ENCODE measurements around the gene EMX2.

EMX2 gene

GRCh38 chr10:117532451-117533107, 10.0 kb upstream of the EMX2 start:
- WGBS: 5% methylated on average over 33 of the region's 33 CpGs

GRCh38 chr10:117533507-117534281, 8.9 kb upstream of the EMX2 start:
- H3K9ac ChIP-seq (ENCODE audit: low read depth, low read length): no peak overlapping the region
- peaks cover 17% of the 10 kb centered on the region for H3K4me1 ChIP-seq (ENCODE audit: insufficient read depth, low read length)
- H3K9me3 ChIP-seq (ENCODE audit: insufficient read depth, low read depth, low read length): no peaks in the 10 kb centered on the region
- no peak overlapping the region for H3K27ac ChIP-seq (ENCODE audit: low read depth, low read length)
- peaks cover 99% of the 10 kb centered on the region for H3K27me3 ChIP-seq (ENCODE audit: insufficient read depth, low read length)
- no peak overlapping the region for H3K4me3 ChIP-seq (ENCODE audit: low read length)
- WGBS: 5% methylated on average over 21 of the region's 24 CpGs
- H3K36me3 ChIP-seq (ENCODE audit: insufficient read depth, low read length): no peaks in the 10 kb centered on the region

More at GRCh38 chr10:117532451-117533107, 10.0 kb upstream of the EMX2 start:
- Histone ChIP-seq H3K4me1 (ENCODE audit: insufficient read depth, low read length) (peaks cover 18% of the 10 kb centered on the region), H3K36me3 (ENCODE audit: insufficient read depth, low read length) (no peaks in the 10 kb centered on the region), H3K9ac (ENCODE audit: low read depth, low read length) (no peak overlapping the region), H3K27me3 (ENCODE audit: insufficient read depth, low read length) (peaks cover 95% of the 10 kb centered on the region), H3K4me3 (ENCODE audit: low read length) (no peak overlapping the region), H3K9me3 (ENCODE audit: insufficient read depth, low read depth, low read length) (no peaks in the 10 kb centered on the region), H3K27ac (ENCODE audit: low read depth, low read length) (no peak overlapping the region)

GRCh38 chr10:117534321-117535297, 7.9 kb upstream of the EMX2 start:
- Histone ChIP-seq H3K4me3 (ENCODE audit: low read length) (peak overlapping the region; percentile 18; the same call in 1 of the 2 replicates), H3K9me3 (ENCODE audit: insufficient read depth, low read depth, low read length) (no peaks in the 10 kb centered on the region), H3K27ac (ENCODE audit: low read depth, low read length) (no peak overlapping the region), H3K4me1 (ENCODE audit: insufficient read depth, low read length) (peaks cover 11% of the 10 kb centered on the region; the same call in 1 of the 2 replicates), H3K36me3 (ENCODE audit: insufficient read depth, low read length) (no peaks in the 10 kb centered on the region), H3K9ac (ENCODE audit: low read depth, low read length) (no peak overlapping the region), H3K27me3 (ENCODE audit: insufficient read depth, low read length) (peaks cover 99% of the 10 kb centered on the region)
- 3% methylated on average over 76 of the region's 76 CpGs for WGBS

- Histone ChIP-seq H3K4me1 (ENCODE audit: insufficient read depth, low read length) (peaks cover 16% of the 10 kb centered on the region), H3K4me3 (ENCODE audit: low read length) (peak overlapping the region; percentile 18; the same call in 1 of the 2 replicates), H3K27me3 (ENCODE audit: insufficient read depth, low read length) (peaks cover 100% of the 10 kb centered on the region), H3K27ac (ENCODE audit: low read depth, low read length) (no peak overlapping the region), H3K9me3 (ENCODE audit: insufficient read depth, low read depth, low read length) (no peaks in the 10 kb centered on the region), H3K9ac (ENCODE audit: low read depth, low read length) (no peak overlapping the region), H3K36me3 (ENCODE audit: insufficient read depth, low read length) (no peaks in the 10 kb centered on the region)
- WGBS: 3% methylated on average over 54 of the region's 54 CpGs
Observed at GRCh38 chr10:117535298-117536071, 7.1 kb upstream of the EMX2 start.

- Histone ChIP-seq H3K4me1 (ENCODE audit: insufficient read depth, low read length) (peaks cover 19% of the 10 kb centered on the region), H3K27me3 (ENCODE audit: insufficient read depth, low read length) (peaks cover 100% of the 10 kb centered on the region), H3K36me3 (ENCODE audit: insufficient read depth, low read length) (no peaks in the 10 kb centered on the region), H3K27ac (ENCODE audit: low read depth, low read length) (no peak overlapping the region), H3K4me3 (ENCODE audit: low read length) (no peak overlapping the region), H3K9ac (ENCODE audit: low read depth, low read length) (no peak overlapping the region), H3K9me3 (ENCODE audit: insufficient read depth, low read depth, low read length) (no peaks in the 10 kb centered on the region)
- 4% methylated on average over 34 of the region's 35 CpGs for WGBS
Observed at GRCh38 chr10:117536072-117536865, 6.3 kb upstream of the EMX2 start.

GRCh38 chr10:117536866-117537435, 5.6 kb upstream of the EMX2 start:
- H3K4me3 ChIP-seq (ENCODE audit: low read length): peak overlapping the region; percentile 36
- 2% methylated on average over 40 of the region's 40 CpGs for WGBS
- no peak overlapping the region for H3K27ac ChIP-seq (ENCODE audit: low read depth, low read length)
- H3K36me3 ChIP-seq (ENCODE audit: insufficient read depth, low read length): no peaks in the 10 kb centered on the region
- H3K4me1 ChIP-seq (ENCODE audit: insufficient read depth, low read length): peaks cover 19% of the 10 kb centered on the region
- H3K9ac ChIP-seq (ENCODE audit: low read depth, low read length): no peak overlapping the region
- no peaks in the 10 kb centered on the region for H3K9me3 ChIP-seq (ENCODE audit: insufficient read depth, low read depth, low read length)
- peaks cover 100% of the 10 kb centered on the region for H3K27me3 ChIP-seq (ENCODE audit: insufficient read depth, low read length)

GRCh38 chr10:117537436-117537903, 5.1 kb upstream of the EMX2 start:
- no peaks in the 10 kb centered on the region for H3K9me3 ChIP-seq (ENCODE audit: insufficient read depth, low read depth, low read length)
- H3K36me3 ChIP-seq (ENCODE audit: insufficient read depth, low read length): no peaks in the 10 kb centered on the region
- H3K27ac ChIP-seq (ENCODE audit: low read depth, low read length): no peak overlapping the region
- peak overlapping the region; percentile 36 for H3K4me3 ChIP-seq (ENCODE audit: low read length)
- peaks cover 19% of the 10 kb centered on the region for H3K4me1 ChIP-seq (ENCODE audit: insufficient read depth, low read length)
- H3K27me3 ChIP-seq (ENCODE audit: insufficient read depth, low read length): peaks cover 100% of the 10 kb centered on the region
- under 1% methylated on average over 38 of the region's 39 CpGs for WGBS
- no peak overlapping the region for H3K9ac ChIP-seq (ENCODE audit: low read depth, low read length)

GRCh38 chr10:117537904-117538524, 4.5 kb upstream of the EMX2 start:
- Histone ChIP-seq H3K4me3 (ENCODE audit: low read length) (peak overlapping the region; percentile 36), H3K9me3 (ENCODE audit: insufficient read depth, low read depth, low read length) (no peaks in the 10 kb centered on the region), H3K36me3 (ENCODE audit: insufficient read depth, low read length) (no peaks in the 10 kb centered on the region), H3K27ac (ENCODE audit: low read depth, low read length) (no peak overlapping the region), H3K27me3 (ENCODE audit: insufficient read depth, low read length) (peaks cover 100% of the 10 kb centered on the region), H3K4me1 (ENCODE audit: insufficient read depth, low read length) (peaks cover 14% of the 10 kb centered on the region), H3K9ac (ENCODE audit: low read depth, low read length) (no peak overlapping the region)
- 7% methylated on average over 38 of the region's 38 CpGs for WGBS

- H3K36me3 ChIP-seq (ENCODE audit: insufficient read depth, low read length): no peaks in the 10 kb centered on the region
- H3K27me3 ChIP-seq (ENCODE audit: insufficient read depth, low read length): peaks cover 100% of the 10 kb centered on the region
- H3K9me3 ChIP-seq (ENCODE audit: insufficient read depth, low read depth, low read length): no peaks in the 10 kb centered on the region
- no peak overlapping the region for H3K4me3 ChIP-seq (ENCODE audit: low read length)
- no peak overlapping the region for H3K27ac ChIP-seq (ENCODE audit: low read depth, low read length)
- 16% methylated on average over 9 of the region's 9 CpGs for WGBS
- H3K9ac ChIP-seq (ENCODE audit: low read depth, low read length): no peak overlapping the region
- H3K4me1 ChIP-seq (ENCODE audit: insufficient read depth, low read length): peaks cover 13% of the 10 kb centered on the region
Observed at GRCh38 chr10:117539361-117539773, 3.2 kb upstream of the EMX2 start.

All from HUES64 (cell line).